Dedifferentiated amniotic fluid mesenchymal stem cell (primary cell): Measurements from ENCODE around the gene P2RY14.

Experiments used
- DNase-seq: peaks from one replicate; pipeline ENCODE4 v3.0.0-alpha.2; 2016; ENCODE audit errors: extremely low spot score

P2RY14 gene

GRCh38 chr3:151216641-151217607 is 61.4 kb downstream of the P2RY14 start:
- no peak for DNase-seq

DNA sequence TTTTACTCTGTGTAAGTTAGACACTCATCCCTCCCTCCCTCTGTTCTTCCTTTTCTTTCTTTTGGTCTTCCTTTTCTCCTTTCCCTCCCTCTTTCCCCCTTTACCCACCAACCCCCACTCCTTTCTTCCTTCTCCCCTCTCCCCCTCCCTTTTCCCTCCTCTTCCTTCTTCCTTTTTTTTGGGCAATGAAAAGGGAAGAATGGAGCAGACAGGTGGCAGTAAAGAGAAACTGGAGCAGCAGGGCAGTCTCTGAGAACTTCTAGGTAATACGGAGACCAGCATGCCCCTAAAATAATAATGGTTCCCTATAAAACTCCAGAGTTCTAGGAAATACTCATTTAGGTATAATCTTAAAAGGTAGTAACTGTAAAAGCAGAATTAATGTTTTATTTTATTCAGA is 63.9 kb downstream of the P2RY14 start:
- DNase-seq: no peak

GRCh38 chr3:151213881-151214280 is 64.5 kb downstream of the P2RY14 start:
- no peak for DNase-seq

DNA sequence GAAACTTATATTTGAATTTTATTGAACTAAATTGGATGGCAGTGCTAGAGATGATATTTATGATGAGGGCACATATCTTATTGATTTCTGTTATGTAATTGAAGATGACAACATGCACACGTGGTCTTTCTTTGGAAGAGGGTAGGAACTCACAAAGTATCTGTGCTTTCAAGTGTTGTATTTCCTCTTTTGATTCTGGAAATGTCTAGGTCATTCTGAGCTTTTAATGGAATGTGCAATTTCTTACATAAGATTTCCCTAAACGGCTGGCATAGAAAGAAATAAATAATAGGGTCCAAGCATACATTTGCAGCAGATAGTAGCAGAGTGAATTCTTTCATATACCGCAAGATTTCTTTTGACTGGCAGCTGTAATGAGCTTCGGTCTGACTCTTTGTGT is 65.2 kb downstream of the P2RY14 start:
- no peak for DNase-seq

GRCh38 chr3:151210676-151211381 is 67.5 kb downstream of the P2RY14 start:
- no peak for DNase-seq

DNA sequence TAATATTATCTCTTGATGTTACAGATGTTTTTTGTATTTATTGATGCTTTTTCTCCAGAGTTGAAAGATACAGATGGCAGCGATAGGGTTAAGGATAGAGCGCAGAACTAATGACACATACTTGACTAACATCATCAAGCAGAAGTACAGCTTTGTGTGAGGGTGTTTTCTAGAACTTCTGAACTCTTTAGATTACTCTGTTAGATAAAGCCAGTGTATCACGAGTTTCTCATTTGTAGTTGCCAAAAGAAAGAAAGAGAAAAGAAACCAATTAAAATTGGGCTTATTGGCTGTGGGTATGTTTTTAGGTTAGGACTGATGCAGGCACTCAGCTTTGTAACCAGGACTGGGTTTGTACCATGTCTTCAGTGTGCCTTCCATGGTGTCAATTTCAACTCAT is 68.7 kb downstream of the P2RY14 start:
- no peak for DNase-seq

DNA sequence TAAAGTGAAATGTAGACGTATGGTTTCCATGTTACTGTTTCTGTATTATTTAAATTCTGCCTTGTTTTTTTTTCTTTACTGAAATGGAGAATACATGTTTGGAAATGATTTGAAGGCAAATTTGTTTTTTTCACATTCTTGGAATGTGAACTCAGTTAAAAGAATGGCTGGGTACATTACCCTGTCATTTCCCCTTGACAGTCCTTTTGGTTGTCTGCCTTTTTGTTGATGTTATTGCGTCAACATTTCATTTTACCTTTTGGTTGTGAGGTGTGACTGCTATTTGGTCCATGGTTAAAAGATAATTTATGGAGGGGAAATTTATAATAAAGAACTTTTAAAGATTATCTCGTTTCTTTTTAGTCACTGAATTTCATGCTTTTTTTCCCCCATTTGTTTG is 72.1 kb downstream of the P2RY14 start:
- no peak for DNase-seq

GRCh38 chr3:151205482-151205881 is 72.9 kb downstream of the P2RY14 start:
- DNase-seq: no peak

DNA sequence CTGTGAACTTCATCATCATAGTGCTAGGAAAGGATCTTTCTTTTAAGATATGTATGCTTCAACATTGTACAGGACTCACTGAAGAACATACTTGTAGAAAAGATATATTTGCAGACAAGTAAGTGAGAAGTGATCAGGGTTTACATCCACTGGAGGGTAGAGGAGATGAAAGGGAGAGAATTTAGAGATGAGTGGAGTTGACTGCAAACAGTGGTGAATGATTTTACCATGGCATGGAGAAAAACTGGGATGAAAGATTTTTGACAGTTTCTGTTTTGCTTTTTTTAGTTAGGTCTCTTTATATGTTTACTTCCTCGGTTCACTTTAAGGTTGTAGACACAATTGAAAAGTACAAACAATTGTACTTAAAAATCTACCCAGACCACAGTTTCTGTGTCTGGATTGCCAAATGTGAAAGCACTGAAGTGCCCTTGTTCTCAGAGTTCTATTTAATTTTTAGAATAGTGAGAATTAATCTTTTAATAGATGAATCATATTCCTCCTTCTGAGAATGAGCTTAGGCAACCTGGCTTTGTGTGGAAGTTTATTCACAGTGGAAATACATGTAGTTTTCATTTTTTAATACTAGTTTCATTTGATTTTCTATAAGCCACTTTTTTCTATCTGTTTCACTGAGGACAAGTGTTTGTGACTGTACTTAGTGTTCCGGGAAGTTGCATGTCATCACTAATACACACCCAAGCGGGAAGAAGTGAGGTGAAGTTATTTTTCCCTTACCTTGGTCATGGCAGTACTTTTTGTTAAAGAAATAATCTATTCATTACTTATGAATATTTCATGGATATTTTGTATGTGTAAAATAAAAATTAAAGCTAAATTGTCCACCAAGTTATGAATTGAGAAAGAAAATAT is 73.6 kb downstream of the P2RY14 start:
- no peak for DNase-seq

GRCh38 chr3:151203051-151203420 is 75.3 kb downstream of the P2RY14 start, which contains the start of gene GPR171:
Gene GPR171 (minus strand): TSS chr3:151203216. CDS start chr3:151199386, 3,830 bp downstream.
- no peak for DNase-seq

GRCh38 chr3:151201051-151201730 is 77.2 kb downstream of the P2RY14 start:
- DNase-seq: no peak

GRCh38 chr3:151200586-151200985 is 77.8 kb downstream of the P2RY14 start:
- no peak for DNase-seq

DNA sequence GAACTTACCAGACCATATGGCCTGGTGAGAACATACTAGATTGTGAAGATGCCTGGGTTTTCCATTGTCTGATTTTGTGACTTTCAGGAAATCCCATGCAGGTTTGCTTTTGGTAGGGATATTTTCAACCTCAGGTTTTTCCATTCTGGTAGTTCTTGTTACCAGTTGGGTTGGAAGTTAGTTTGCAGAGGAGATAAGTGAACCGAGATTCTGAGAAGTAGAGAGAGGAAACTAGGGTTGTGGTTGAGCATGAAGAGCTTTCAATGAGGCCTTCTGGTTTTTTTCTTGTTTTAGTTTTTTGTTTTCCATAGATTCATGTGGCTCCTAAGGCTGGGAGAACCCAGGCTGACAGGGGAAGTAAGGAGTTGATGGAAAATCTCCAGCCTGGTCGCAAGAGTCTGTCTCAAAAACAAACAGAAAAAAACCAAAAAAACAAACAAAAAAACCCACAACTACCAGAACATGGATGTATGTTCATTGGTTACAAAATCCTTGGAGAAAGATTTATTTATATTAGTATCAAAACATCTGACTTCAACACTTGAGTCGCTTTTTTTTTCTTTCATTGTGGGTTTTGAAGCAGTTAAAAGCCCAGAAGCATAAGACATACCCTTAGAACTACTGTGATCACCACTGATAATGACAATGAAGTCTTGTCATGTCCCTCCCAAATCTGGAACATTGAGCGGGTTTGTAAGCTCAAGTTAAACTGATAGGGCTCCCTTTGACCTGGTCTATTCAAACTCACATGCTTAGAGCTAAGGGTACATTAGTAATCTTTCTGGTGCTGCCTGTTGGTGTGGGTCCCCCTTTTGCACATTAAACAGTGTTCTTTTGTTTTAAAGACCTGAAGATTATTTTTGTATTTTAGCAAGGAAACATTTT is 78.5 kb downstream of the P2RY14 start:
- DNase-seq: no peak

GRCh38 chr3:151198849-151199248 is 79.5 kb downstream of the P2RY14 start:
- DNase-seq: no peak

DNA sequence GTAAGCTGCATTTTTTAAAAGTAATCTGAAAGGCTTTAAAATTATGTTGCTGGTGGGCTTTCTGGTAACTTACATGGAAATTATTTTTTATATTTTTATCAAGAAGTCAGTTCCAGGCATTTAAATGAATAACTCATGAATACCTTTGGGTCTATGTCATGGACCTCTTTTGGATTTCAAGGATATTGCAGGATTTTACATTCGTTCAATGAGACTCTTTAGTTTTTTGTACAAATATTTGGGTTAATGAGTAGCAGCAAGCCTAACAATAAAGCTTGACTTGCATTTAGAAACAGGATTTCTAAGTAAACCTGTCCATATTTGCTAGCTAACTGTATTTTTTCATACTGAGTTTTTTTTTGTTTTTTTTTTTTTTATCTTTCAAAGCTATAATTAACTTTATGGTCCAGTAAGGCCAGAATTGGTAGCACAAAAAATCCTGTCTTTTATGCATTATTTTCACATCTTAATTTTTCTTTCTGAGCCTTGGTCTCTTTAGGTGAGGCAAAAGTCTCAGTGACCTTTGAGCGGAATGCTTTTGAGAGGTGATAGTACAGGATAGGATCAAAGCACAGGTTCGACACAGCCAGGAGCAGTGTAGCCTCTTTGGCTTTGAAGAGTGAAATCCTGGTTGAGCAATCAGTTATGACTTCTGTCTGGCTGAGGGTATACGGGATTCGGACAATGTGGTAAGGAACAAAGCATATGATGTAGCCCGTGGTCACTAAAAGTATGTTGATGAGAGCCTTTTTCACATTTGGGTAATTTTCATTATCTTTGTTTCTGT is 80.2 kb downstream of the P2RY14 start:
- DNase-seq: peak; percentile 84

DNA sequence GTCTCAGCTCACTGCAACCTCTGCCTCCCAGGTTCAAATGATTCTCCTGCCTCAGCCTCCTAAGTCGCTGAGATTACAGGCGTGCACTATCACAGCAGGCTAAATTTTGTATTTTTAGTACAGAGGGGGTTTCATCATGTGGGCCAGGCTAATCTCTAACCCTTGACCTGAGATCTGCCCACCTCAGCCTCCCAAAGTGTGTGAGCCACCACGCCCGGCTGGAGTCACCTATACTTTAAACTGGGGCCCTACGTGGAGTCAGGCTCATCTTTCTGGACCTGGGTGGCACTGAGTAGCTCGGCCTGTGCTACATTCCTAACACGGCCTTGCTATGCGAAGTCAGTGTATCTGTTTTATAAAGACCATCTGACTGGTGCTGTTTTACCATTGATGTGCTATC is 81.1 kb downstream of the P2RY14 start:
- DNase-seq: no peak

- DNase-seq: no peak
These were observed 81.9 kb downstream of the P2RY14 start for GRCh38 chr3:151196434-151196833.

- DNase-seq: no peak
These were observed 82.5 kb downstream of the P2RY14 start for GRCh38 chr3:151195826-151196225.

DNA sequence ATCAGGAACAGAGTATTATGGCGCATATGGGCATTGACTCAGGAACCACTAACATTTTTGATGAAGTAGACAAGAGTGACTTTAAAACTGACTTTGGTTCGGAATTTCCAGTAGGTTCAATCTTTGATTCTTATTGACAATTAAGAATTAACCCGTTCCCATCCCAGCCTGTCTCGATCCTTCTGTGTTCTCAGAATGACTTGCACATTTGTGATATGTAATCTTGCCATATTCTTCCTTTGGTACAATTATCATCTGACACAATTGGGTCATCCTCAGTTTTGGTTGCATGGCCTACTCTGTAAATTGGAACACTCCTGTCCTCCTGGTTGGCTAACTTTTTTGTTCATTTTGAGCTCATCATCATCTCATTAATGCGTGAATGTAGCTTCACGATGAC is 85.8 kb downstream of the P2RY14 start:
- no peak for DNase-seq

GRCh38 chr3:151191095-151191494 is 87.2 kb downstream of the P2RY14 start:
- no peak for DNase-seq
